OCI-LY1 (cell line): ENCODE measurements around the gene TMEM218.

Source experiments
- EZH2 ChIP-seq: fragments of 200-600 bp; sonication (generic), shearing (Covaris generic); IDR thresholded peaks from 2 replicates; pipeline ENCODE4 v1.8.0; 2017; ENCODE audit warnings: borderline replicate concordance, mixed run types, mild to moderate bottlenecking, antibody characterized with exemption, low read length, moderate library complexity, mixed read lengths
- TF ChIP-seq, protein P1 (sequence below): fragments of 200-600 bp; sonication (generic), shearing (Covaris generic); IDR thresholded peaks from 2 replicates; pipeline ENCODE4 v1.5.1; 2017; ENCODE audit warnings: mild to moderate bottlenecking, antibody characterized with exemption, low read length, moderate library complexity, mixed read lengths

DNA sequence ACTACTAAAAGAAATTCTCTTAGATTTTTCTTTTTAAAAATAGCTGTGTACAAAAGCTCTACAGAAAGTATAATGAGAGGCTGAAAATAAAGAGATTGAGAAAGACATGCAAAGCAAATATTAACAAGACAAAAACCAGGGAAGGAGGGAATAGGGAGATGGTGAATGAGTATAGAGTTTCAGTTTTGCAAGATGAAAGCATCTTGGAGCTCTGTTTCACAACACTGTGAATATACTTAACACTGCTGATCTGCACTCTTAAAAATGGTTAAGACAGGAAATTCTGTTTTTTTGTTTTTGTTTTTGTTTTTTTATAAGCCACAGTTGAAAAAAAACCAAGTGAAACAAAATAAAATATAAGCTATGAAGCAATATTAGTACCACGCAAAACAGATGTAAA lies 5.5 kb downstream of the TMEM218 start:
- TF ChIP-seq, protein P1, sequence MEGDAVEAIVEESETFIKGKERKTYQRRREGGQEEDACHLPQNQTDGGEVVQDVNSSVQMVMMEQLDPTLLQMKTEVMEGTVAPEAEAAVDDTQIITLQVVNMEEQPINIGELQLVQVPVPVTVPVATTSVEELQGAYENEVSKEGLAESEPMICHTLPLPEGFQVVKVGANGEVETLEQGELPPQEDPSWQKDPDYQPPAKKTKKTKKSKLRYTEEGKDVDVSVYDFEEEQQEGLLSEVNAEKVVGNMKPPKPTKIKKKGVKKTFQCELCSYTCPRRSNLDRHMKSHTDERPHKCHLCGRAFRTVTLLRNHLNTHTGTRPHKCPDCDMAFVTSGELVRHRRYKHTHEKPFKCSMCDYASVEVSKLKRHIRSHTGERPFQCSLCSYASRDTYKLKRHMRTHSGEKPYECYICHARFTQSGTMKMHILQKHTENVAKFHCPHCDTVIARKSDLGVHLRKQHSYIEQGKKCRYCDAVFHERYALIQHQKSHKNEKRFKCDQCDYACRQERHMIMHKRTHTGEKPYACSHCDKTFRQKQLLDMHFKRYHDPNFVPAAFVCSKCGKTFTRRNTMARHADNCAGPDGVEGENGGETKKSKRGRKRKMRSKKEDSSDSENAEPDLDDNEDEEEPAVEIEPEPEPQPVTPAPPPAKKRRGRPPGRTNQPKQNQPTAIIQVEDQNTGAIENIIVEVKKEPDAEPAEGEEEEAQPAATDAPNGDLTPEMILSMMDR = no peak
- TF ChIP-seq EZH2 = no peak
